ENCODE data around the gene FUT1. TPM values are rescaled to one million over a fixed set of nuclear protein-coding genes. Genes with fewer than 3 reads are reported as not detected.
"Not testable (repeated sequence)": the region's sequence is repeated elsewhere in the genome, so short reads cannot be mapped to it uniquely, and the experiment has no call there.

Gene FUT1
- total RNA-seq, 4 donors from 2014 or later, result 0.54 to 3.5 (median 2.6) TPM

GRCh38 chr19:48795685-48796070, 43.2 kb upstream of the FUT1 start:
- Histone ChIP-seq H3K9me3 (no peaks in the 10 kb centered on the region), H3K27ac (peak overlapping the region; percentile 69 to 92 (median 86)), H3K4me1 (peaks cover 0 to 24% (median 14%) of the 10 kb centered on the region in 3 donors), H3K36me3 (peaks cover 0 to 42% of the 10 kb centered on the region in 2 donors), H3K4me3 (no peak overlapping the region), H3K27me3 (no peaks in the 10 kb centered on the region)
- no peak for TF ChIP-seq POLR2A (IDR thresholded peaks at IDR 0.05)
- no peak for TF ChIP-seq EP300 (IDR thresholded peaks at IDR 0.05)
- no peak for TF ChIP-seq CTCF (IDR thresholded peaks at IDR 0.05)
- TF ChIP-seq POLR2AphosphoS5 (IDR thresholded peaks at IDR 0.05), result no peak
- 0% methylated on average over 1 of the region's 2 CpGs; no CpG with 5 or more reads in 1 of the 2 donors for WGBS, 2 donors (ENCODE audit: low coverage in 1 of 2)
- ATAC-seq, result peak; percentile 75

- Histone ChIP-seq H3K27ac (peak overlapping the region; percentile 69 to 92 (median 86)), H3K9me3 (no peaks in the 10 kb centered on the region), H3K27me3 (no peaks in the 10 kb centered on the region), H3K4me3 (peak overlapping the region; percentile 7 to 49), H3K4me1 (peaks cover 0 to 24% (median 14%) of the 10 kb centered on the region in 3 donors), H3K36me3 (peaks cover 0 to 37% of the 10 kb centered on the region in 2 donors)
- 0 to 3% methylated on average over 7 to 17 of the region's 38 CpGs for WGBS, 2 donors (ENCODE audit: low coverage in 1 of 2)
- TF ChIP-seq POLR2A (IDR thresholded peaks at IDR 0.05), result no peak
- peak; percentile 68 for TF ChIP-seq POLR2AphosphoS5 (IDR thresholded peaks at IDR 0.05)
- TF ChIP-seq EP300 (IDR thresholded peaks at IDR 0.05), result no peak
- peak in 3 of 4 experiments; percentile 93 to 97 (median 96) for TF ChIP-seq CTCF (IDR thresholded peaks at IDR 0.05)
- ATAC-seq, result peak; percentile 96
Observed at GRCh38 chr19:48795055-48795684, 42.7 kb upstream of the FUT1 start.

- H3K4me1 ChIP-seq, result peaks cover 0 to 24% (median 14%) of the 10 kb centered on the region in 3 donors
- peak overlapping the region in 3 of 4 donors; percentile 85 to 92 (median 88) for H3K27ac ChIP-seq
- no peak overlapping the region for H3K4me3 ChIP-seq
Observed at GRCh38 chr19:48794291-48794690, 41.9 kb upstream of the FUT1 start.

GRCh38 chr19:48793271-48793670, 40.8 kb upstream of the FUT1 start:
- 73 to 75% methylated on average over 3 to 7 of the region's 8 CpGs for WGBS, 2 donors (ENCODE audit: low coverage in 1 of 2)
- H3K4me1 ChIP-seq, result peaks cover 0 to 24% (median 14%) of the 10 kb centered on the region in 3 donors
- no peaks in the 10 kb centered on the region for H3K9me3 ChIP-seq
- H3K36me3 ChIP-seq, result peaks cover 0 to 18% of the 10 kb centered on the region in 2 donors
- no peaks in the 10 kb centered on the region for H3K27me3 ChIP-seq
- no peak overlapping the region for H3K4me3 ChIP-seq
- H3K27ac ChIP-seq, result no peak overlapping the region
- ATAC-seq, result no peak
- TF ChIP-seq CTCF (IDR thresholded peaks at IDR 0.05), result no peak
- TF ChIP-seq POLR2AphosphoS5 (IDR thresholded peaks at IDR 0.05), result no peak
- no peak for TF ChIP-seq EP300 (IDR thresholded peaks at IDR 0.05)
- TF ChIP-seq POLR2A (IDR thresholded peaks at IDR 0.05), result no peak

More at GRCh38 chr19:48794291-48794690, 41.9 kb upstream of the FUT1 start:
- TF ChIP-seq CTCF (IDR thresholded peaks at IDR 0.05), result no peak
- no peak for TF ChIP-seq EP300 (IDR thresholded peaks at IDR 0.05)
- TF ChIP-seq POLR2AphosphoS5 (IDR thresholded peaks at IDR 0.05), result no peak
- TF ChIP-seq POLR2A (IDR thresholded peaks at IDR 0.05), result no peak
- Histone ChIP-seq H3K36me3 (peaks cover 0 to 29% of the 10 kb centered on the region in 2 donors), H3K27me3 (no peaks in the 10 kb centered on the region), H3K9me3 (no peaks in the 10 kb centered on the region)
- no peak for ATAC-seq
- WGBS, 2 donors (ENCODE audit: low coverage in 1 of 2), result 100% methylated on average over 1 of the region's 6 CpGs; no CpG with 5 or more reads in 1 of the 2 donors

GRCh38 chr19:48787331-48787730, 34.9 kb upstream of the FUT1 start:
- not testable (repeated sequence) for H3K27me3 ChIP-seq, H3K4me1 ChIP-seq, H3K27ac ChIP-seq, H3K36me3 ChIP-seq, ATAC-seq, H3K9me3 ChIP-seq, H3K4me3 ChIP-seq
- WGBS, 2 donors (ENCODE audit: low coverage in 1 of 2), result 58 to 75% methylated on average over 4 to 7 of the region's 9 CpGs

GRCh38 chr19:48786422-48786821, 34.0 kb upstream of the FUT1 start:
- H3K4me1 ChIP-seq, result peaks cover 0 to 14% (median 4%) of the 10 kb centered on the region in 3 donors
- not testable (repeated sequence) for H3K4me3 ChIP-seq, H3K9me3 ChIP-seq, H3K36me3 ChIP-seq, H3K27ac ChIP-seq, H3K27me3 ChIP-seq, ATAC-seq
- 86 to 90% methylated on average over 3 to 5 of the region's 7 CpGs for WGBS, 2 donors (ENCODE audit: low coverage in 1 of 2)

Measured in gastroesophageal sphincter (tissue), 4 donors.